Vagina (tissue), 2 donors: Measurements from ENCODE around the gene CRIP2. TPM values are rescaled to one million over a fixed set of nuclear protein-coding genes. Genes with fewer than 3 reads are reported as not detected.

Experiments
- DNase-seq, 2 donors: peaks; one replicate each; pipeline ENCODE4 v3.0.0-alpha.2; 2017; ENCODE audit errors: extremely low spot score in 2 of 2
- H3K27ac ChIP-seq: fragments of 200-600 bp; sonication (generic); one replicate; pipeline ENCODE4 v1.5.1; 2019
- H3K27me3 ChIP-seq: fragments of 200-600 bp; sonication (generic); one replicate; pipeline ENCODE4 v1.5.1; 2019
- H3K36me3 ChIP-seq, 2 donors: fragments of 200-600 bp; sonication (generic); one replicate each; pipeline ENCODE4 v1.5.1; 2017 to 2019
- H3K4me1 ChIP-seq: fragments of 200-600 bp; sonication (generic); one replicate; pipeline ENCODE4 v1.5.1; 2019
- H3K4me3 ChIP-seq, 2 donors: fragments of 200-600 bp; sonication (generic); 1 replicate in 1 of 2; 2 replicates in 1 of 2; pipeline ENCODE4 v1.5.1; 2016 to 2019
- H3K9me3 ChIP-seq: fragments of 200-600 bp; sonication (generic); one replicate; pipeline ENCODE4 v1.5.1; 2019
- CTCF ChIP-seq, 3 experiments: fragments of 450-650 bp in 2 of 3; fragments of 200-600 bp in 1 of 3; sonication (generic) in 1 of 3; IDR thresholded peaks; one replicate each; pipeline ENCODE4 v1.5.1; 2017 to 2019; ENCODE audit warnings: antibody characterized with exemption in 3 of 3, mild to moderate bottlenecking in 2 of 3, moderate library complexity in 2 of 3
- POLR2A ChIP-seq, 2 donors: fragments of 450-650 bp; IDR thresholded peaks; one replicate each; pipeline ENCODE4 v1.6.1; 2017; ENCODE audit warnings: antibody characterized with exemption in 2 of 2, mild to moderate bottlenecking in 2 of 2, moderate library complexity in 2 of 2
- POLR2AphosphoS5 ChIP-seq, 2 donors: sonication (generic); formaldehyde crosslinking; IDR thresholded peaks; one replicate each; pipeline ENCODE4 v1.9.0; 2017; ENCODE audit warnings: antibody characterized with exemption in 2 of 2, mild to moderate bottlenecking in 2 of 2, low read depth in 1 of 2; ENCODE audit not compliant: insufficient read depth in 1 of 2
- intact Hi-C: fragments of 100-400 bp; cut with DNase I; formaldehyde crosslinking; loops from one replicate; pipeline ENCODE4 v1.15.1; 2023
- total RNA-seq: library from RNA; depleted of rRNA; stranded (reverse); fragments of >200 nt; gene quantifications from one replicate; pipeline ENCODE4 v1.2.3, GENCODE V29; 2016

Gene CRIP2
- total RNA-seq, 1 donor from 2014 or later = 126 TPM

- intact Hi-C loops = no loop called here
These were observed 14.0 kb upstream of the CRIP2 start for GRCh38 chr14:105460616-105461015.

GRCh38 chr14:105461903-105462302 is 12.7 kb upstream of the CRIP2 start:
- DNase-seq = no peak
- Histone ChIP-seq H3K27me3 (no peaks in the 10 kb centered on the region), H3K4me1 (peaks cover 12% of the 10 kb centered on the region), H3K27ac (no peak overlapping the region), H3K4me3 (no peak overlapping the region), H3K9me3 (no peaks in the 10 kb centered on the region), H3K36me3 (peaks cover 0 to 39% of the 10 kb centered on the region in 2 donors)
- no peak for TF ChIP-seq CTCF (IDR thresholded peaks at IDR 0.05)
- TF ChIP-seq POLR2AphosphoS5 (IDR thresholded peaks at IDR 0.05; ENCODE audit: insufficient read depth in 1 of 2, low read depth in 1 of 2) = no peak
- TF ChIP-seq POLR2A (IDR thresholded peaks at IDR 0.05) = no peak
- intact Hi-C loops = no loop called here

More at GRCh38 chr14:105460616-105461015, 14.0 kb upstream of the CRIP2 start:
- H3K36me3 ChIP-seq = peaks cover 0 to 51% of the 10 kb centered on the region in 2 donors
- H3K9me3 ChIP-seq = no peaks in the 10 kb centered on the region
- peaks cover 6% of the 10 kb centered on the region for H3K4me1 ChIP-seq
- TF ChIP-seq POLR2A (IDR thresholded peaks at IDR 0.05) = no peak
- no peak for DNase-seq
- H3K4me3 ChIP-seq = no peak overlapping the region
- H3K27me3 ChIP-seq = no peaks in the 10 kb centered on the region
- H3K27ac ChIP-seq = no peak overlapping the region

GRCh38 chr14:105464501-105464900 is 10.1 kb upstream of the CRIP2 start:
- intact Hi-C loops = no loop called here
- TF ChIP-seq POLR2A (IDR thresholded peaks at IDR 0.05) (no peak), POLR2AphosphoS5 (IDR thresholded peaks at IDR 0.05; ENCODE audit: insufficient read depth in 1 of 2, low read depth in 1 of 2) (no peak), CTCF (IDR thresholded peaks at IDR 0.05) (no peak)
- H3K27me3 ChIP-seq = no peaks in the 10 kb centered on the region
- H3K4me3 ChIP-seq = no peak overlapping the region
- peaks cover 0 to 39% of the 10 kb centered on the region in 2 donors for H3K36me3 ChIP-seq
- no peak overlapping the region for H3K27ac ChIP-seq
- no peaks in the 10 kb centered on the region for H3K9me3 ChIP-seq
- DNase-seq = no peak
- peaks cover 34% of the 10 kb centered on the region for H3K4me1 ChIP-seq

GRCh38 chr14:105465209-105466031 is 9.2 kb upstream of the CRIP2 start:
- peaks cover 34% of the 10 kb centered on the region for H3K4me1 ChIP-seq

More at GRCh38 chr14:105465209-105466031, 9.2 kb upstream of the CRIP2 start:
- Histone ChIP-seq H3K4me3 (no peak overlapping the region), H3K27ac (no peak overlapping the region), H3K27me3 (no peaks in the 10 kb centered on the region), H3K36me3 (peaks cover 0 to 43% of the 10 kb centered on the region in 2 donors), H3K9me3 (no peaks in the 10 kb centered on the region)
- no peak for TF ChIP-seq CTCF (IDR thresholded peaks at IDR 0.05)
- TF ChIP-seq POLR2A (IDR thresholded peaks at IDR 0.05) = no peak
- no peak for TF ChIP-seq POLR2AphosphoS5 (IDR thresholded peaks at IDR 0.05; ENCODE audit: insufficient read depth in 1 of 2, low read depth in 1 of 2)
- no peak for DNase-seq
- intact Hi-C loops = no loop called here
